HEK293 (cell line): ENCODE data around the gene C19orf25.

ENCODE experiments used
- CTCF ChIA-PET: fragments of 350-600 bp; formaldehyde crosslinking; extraction: SDS; loops from one replicate; lab custom pipeline; 2021; ENCODE audit warnings: antibody characterized with exemption; lab: Yijun Ruan, JAX
- POLR2A ChIA-PET: fragments of 300-600 bp; formaldehyde crosslinking; extraction: SDS; loops from one replicate; lab custom pipeline; 2020; ENCODE audit warnings: antibody characterized with exemption, inconsistent platforms; lab: Yijun Ruan, JAX
- H3K27ac ChIP-seq: fragments of 200-500 bp; sonication (Bioruptor generic); 2 replicates; pipeline ENCODE4 v1.5.1; 2014; ENCODE audit warnings: low read depth, low read length, control low read depth, inconsistent platforms; ENCODE audit errors: extremely low read depth
- H3K36me3 ChIP-seq, 2 experiments: fragments of 200-500 bp in 1 of 2; sonication (Bioruptor generic) in 1 of 2; 1 replicate in 1 of 2; 2 replicates in 1 of 2; pipeline ENCODE4 v1.5.1; 2014 to 2017; ENCODE audit warnings: inconsistent platforms in 2 of 2, low read length in 2 of 2; ENCODE audit not compliant: control insufficient read depth in 2 of 2, insufficient read depth in 1 of 2
- H3K4me1 ChIP-seq: fragments of 200-500 bp; sonication (Bioruptor generic); 2 replicates; pipeline ENCODE4 v1.5.1; 2014; ENCODE audit warnings: mild to moderate bottlenecking, low read length, inconsistent platforms; ENCODE audit not compliant: control insufficient read depth, insufficient read depth
- H3K4me3 ChIP-seq: 2 replicates; pipeline ENCODE4 v1.5.1; 2011; ENCODE audit warnings: low read depth, mild to moderate bottlenecking, control low read depth, low read length, moderate library complexity
- H3K9me3 ChIP-seq: fragments of 200-500 bp; sonication (Bioruptor generic); 2 replicates; pipeline ENCODE4 v1.5.1; 2014; ENCODE audit warnings: low read depth, low read length, inconsistent platforms; ENCODE audit not compliant: control insufficient read depth, insufficient read depth
- BCL11A ChIP-seq: fragments of 450-650 bp; formaldehyde crosslinking; IDR thresholded peaks from 2 replicates; pipeline ENCODE4 v1.5.1; 2016; ENCODE audit warnings: low read depth, missing biosample characterization, missing genetic modification characterization
- EGR2 ChIP-seq: fragments of 450-650 bp; formaldehyde crosslinking; IDR thresholded peaks from 2 replicates; pipeline ENCODE4 v1.5.1; 2016; ENCODE audit warnings: low read depth, missing biosample characterization, missing genetic modification characterization
- GLI4 ChIP-seq: fragments of 450-650 bp; formaldehyde crosslinking; IDR thresholded peaks from 2 replicates; pipeline ENCODE4 v1.5.1; 2016; ENCODE audit warnings: missing biosample characterization, missing genetic modification characterization
- KLF10 ChIP-seq: fragments of 450-650 bp; IDR thresholded peaks from 2 replicates; pipeline ENCODE4 v1.5.1; 2018; ENCODE audit warnings: missing biosample characterization, mild to moderate bottlenecking, missing genetic modification characterization
- TCF7L2 ChIP-seq: IDR thresholded peaks from 2 replicates; pipeline ENCODE4 v1.6.1; 2011; ENCODE audit warnings: low read depth, mild to moderate bottlenecking, inconsistent platforms, low read length, moderate library complexity, borderline replicate concordance
- TRIM28 ChIP-seq: IDR thresholded peaks from 2 replicates; pipeline ENCODE4 v1.6.1; 2011; ENCODE audit warnings: low read length, control low read depth, borderline replicate concordance
- ZBTB7A ChIP-seq: fragments of 450-650 bp; formaldehyde crosslinking; IDR thresholded peaks from 2 replicates; pipeline ENCODE4 v1.5.1; 2016; ENCODE audit warnings: low read depth, missing biosample characterization, missing genetic modification characterization
- ZFHX2 ChIP-seq: fragments of 450-650 bp; formaldehyde crosslinking; conservative IDR thresholded peaks from 2 replicates; pipeline ENCODE4 v1.5.1; 2016; ENCODE audit warnings: missing biosample characterization, missing genetic modification characterization
- ZFP3 ChIP-seq: fragments of 450-650 bp; formaldehyde crosslinking; IDR thresholded peaks from 2 replicates; pipeline ENCODE4 v1.5.1; 2016; ENCODE audit warnings: low read depth, missing biosample characterization, missing genetic modification characterization
- ZNF138 ChIP-seq: fragments of 450-650 bp; formaldehyde crosslinking; IDR thresholded peaks from 2 replicates; pipeline ENCODE4 v1.5.1; 2016; ENCODE audit warnings: missing biosample characterization, missing genetic modification characterization, borderline replicate concordance
- ZNF248 ChIP-seq: fragments of 450-650 bp; formaldehyde crosslinking; IDR thresholded peaks from 2 replicates; pipeline ENCODE4 v1.5.1; 2017; ENCODE audit warnings: missing biosample characterization, missing genetic modification characterization
- ZNF280C ChIP-seq: fragments of 450-650 bp; formaldehyde crosslinking; IDR thresholded peaks from 2 replicates; pipeline ENCODE4 v1.5.1; 2016; ENCODE audit warnings: missing biosample characterization, missing genetic modification characterization
- ZNF362 ChIP-seq: fragments of 450-650 bp; formaldehyde crosslinking; IDR thresholded peaks from 2 replicates; pipeline ENCODE4 v1.5.1; 2016; ENCODE audit warnings: missing biosample characterization, missing genetic modification characterization
- ZNF366 ChIP-seq: fragments of 450-650 bp; formaldehyde crosslinking; conservative IDR thresholded peaks from 2 replicates; pipeline ENCODE4 v1.5.1; 2016; ENCODE audit warnings: missing biosample characterization, missing genetic modification characterization
- ZNF404 ChIP-seq: fragments of 450-650 bp; formaldehyde crosslinking; IDR thresholded peaks from 2 replicates; pipeline ENCODE4 v1.5.1; 2017; ENCODE audit warnings: missing biosample characterization, missing genetic modification characterization
- ZNF426 ChIP-seq: fragments of 450-650 bp; formaldehyde crosslinking; IDR thresholded peaks from 2 replicates; pipeline ENCODE4 v1.5.1; 2017; ENCODE audit warnings: missing biosample characterization, missing genetic modification characterization, mild to moderate bottlenecking, inconsistent platforms, moderate library complexity
- ZNF48 ChIP-seq: fragments of 450-650 bp; formaldehyde crosslinking; IDR thresholded peaks from 2 replicates; pipeline ENCODE4 v1.5.1; 2016; ENCODE audit warnings: missing biosample characterization, missing genetic modification characterization
- ZNF488 ChIP-seq: fragments of 450-650 bp; formaldehyde crosslinking; IDR thresholded peaks from 2 replicates; pipeline ENCODE4 v1.5.1; 2016; ENCODE audit warnings: missing biosample characterization, missing genetic modification characterization
- ZNF561 ChIP-seq: fragments of 450-650 bp; IDR thresholded peaks from 2 replicates; pipeline ENCODE4 v1.5.1; 2018; ENCODE audit warnings: missing biosample characterization, missing genetic modification characterization, borderline replicate concordance
- ZNF571 ChIP-seq: fragments of 450-650 bp; formaldehyde crosslinking; IDR thresholded peaks from 2 replicates; pipeline ENCODE4 v1.5.0; 2017; ENCODE audit warnings: missing biosample characterization, missing genetic modification characterization
- ZNF580 ChIP-seq: fragments of 450-650 bp; formaldehyde crosslinking; IDR thresholded peaks from 2 replicates; pipeline ENCODE4 v1.5.1; 2016; ENCODE audit warnings: missing biosample characterization, missing genetic modification characterization
- ZNF585B ChIP-seq: fragments of 450-650 bp; formaldehyde crosslinking; IDR thresholded peaks from 2 replicates; pipeline ENCODE4 v1.5.1; 2016; ENCODE audit warnings: missing biosample characterization, missing genetic modification characterization
- ZNF645 ChIP-seq: fragments of 450-650 bp; formaldehyde crosslinking; IDR thresholded peaks from 2 replicates; pipeline ENCODE4; 2016; ENCODE audit warnings: missing biosample characterization, missing genetic modification characterization
- ZNF658 ChIP-seq: fragments of 450-650 bp; formaldehyde crosslinking; IDR thresholded peaks from 2 replicates; pipeline ENCODE4; 2016; ENCODE audit warnings: missing biosample characterization, missing genetic modification characterization
- TF ChIP-seq, protein P1 (sequence below): fragments of 450-650 bp; formaldehyde crosslinking; IDR thresholded peaks from 2 replicates; pipeline ENCODE4 v1.5.0; 2017; ENCODE audit warnings: missing biosample characterization, missing genetic modification characterization, borderline replicate concordance

The C19orf25 gene

DNA sequence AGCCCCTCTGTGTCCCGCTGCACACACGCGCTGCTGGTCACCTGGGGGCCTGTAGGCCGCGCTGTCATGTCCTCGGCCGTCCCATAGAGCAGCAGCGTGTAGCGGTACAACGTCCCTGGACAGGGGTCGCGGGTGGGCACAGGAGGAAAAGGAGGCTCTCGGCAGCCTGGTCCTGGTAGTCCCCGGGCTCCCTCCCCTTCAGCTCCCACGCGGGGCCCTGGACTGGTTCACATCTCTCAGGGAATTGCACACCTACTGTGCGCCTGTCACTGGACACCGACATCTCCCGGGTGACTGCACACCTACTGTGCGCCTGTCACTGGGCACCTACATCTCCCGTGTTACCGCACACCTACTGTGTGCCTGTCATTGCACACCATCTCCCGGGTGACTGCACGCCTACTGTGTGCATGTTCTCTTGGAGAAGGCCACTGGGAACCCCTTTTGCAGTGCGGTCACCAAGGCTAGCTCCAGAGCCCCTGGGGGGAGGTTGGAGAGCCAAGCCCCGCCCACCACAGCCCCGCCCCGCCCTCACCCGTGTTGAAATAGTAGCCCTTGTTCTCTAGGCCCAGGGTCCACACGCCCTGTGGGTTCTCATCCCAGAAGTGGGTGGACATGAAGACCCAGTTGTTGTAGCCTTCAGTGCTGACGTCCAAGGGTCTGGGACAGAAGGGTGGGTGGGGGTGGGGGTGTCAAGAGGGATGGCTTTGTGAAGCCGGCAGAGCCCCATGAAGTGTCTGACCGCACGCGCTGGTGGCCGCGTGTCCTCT is 3.5 kb upstream of the C19orf25 start (continued):
- TF ChIP-seq ZNF645 (tag by site-specific recombination) = no peak
- TF ChIP-seq ZNF248 (tag by site-specific recombination) = no peak
- no peak for TF ChIP-seq ZNF426
- no peak for TF ChIP-seq ZNF561 (tag by site-specific recombination)
- no peak for TF ChIP-seq EGR2
- TF ChIP-seq ZNF138 (tag by site-specific recombination) = no peak
- no peak for TF ChIP-seq ZNF585B
- TF ChIP-seq ZNF580 (tag by site-specific recombination) = 0 out of 2 replicates have a peak, but pooled peaks have one; percentile 22
- TF ChIP-seq ZNF658 (tag by site-specific recombination) = no peak
- no peak for TF ChIP-seq ZNF571 (tag by site-specific recombination)

- Histone ChIP-seq H3K36me3 (peaks cover 2 to 5% of the 10 kb centered on the region in 2 experiments; a peak in 2 of 3 replicates), H3K4me1 (no peaks in the 10 kb centered on the region), H3K4me3 (no peak overlapping the region), H3K9me3 (no peaks in the 10 kb centered on the region), H3K27ac (no peak overlapping the region)
- ChIA-PET POLR2A (no interaction called here), CTCF (no interaction called here)
- no peak for TF ChIP-seq KLF10 (tag by site-specific recombination)
- TF ChIP-seq ZNF366 (tag by site-specific recombination) = no peak
- TF ChIP-seq TCF7L2 = no peak
- peak; percentile 22; the same call in 1 of the 2 replicates for TF ChIP-seq EGR2
- peak; percentile 69 for TF ChIP-seq ZFHX2
- no peak for TF ChIP-seq ZFP3 (tag by site-specific recombination)
- no peak for TF ChIP-seq GLI4 (tag by site-specific recombination)
These were observed 2.9 kb upstream of the C19orf25 start for GRCh38 chr19:1481893-1482360.

- Histone ChIP-seq H3K36me3 (peaks cover 4 to 9% of the 10 kb centered on the region in 2 experiments; a peak in 2 of 3 replicates), H3K4me3 (no peak overlapping the region), H3K27ac (no peak overlapping the region), H3K9me3 (no peaks in the 10 kb centered on the region), H3K4me1 (no peaks in the 10 kb centered on the region)
- ChIA-PET POLR2A (no interaction called here), CTCF (no interaction called here)
- no peak for TF ChIP-seq ZNF280C
- no peak for TF ChIP-seq BCL11A (tag by site-specific recombination)
- TF ChIP-seq ZNF488 (tag by site-specific recombination) = no peak
- no peak for TF ChIP-seq ZBTB7A (tag by site-specific recombination)
- TF ChIP-seq, protein P1, sequence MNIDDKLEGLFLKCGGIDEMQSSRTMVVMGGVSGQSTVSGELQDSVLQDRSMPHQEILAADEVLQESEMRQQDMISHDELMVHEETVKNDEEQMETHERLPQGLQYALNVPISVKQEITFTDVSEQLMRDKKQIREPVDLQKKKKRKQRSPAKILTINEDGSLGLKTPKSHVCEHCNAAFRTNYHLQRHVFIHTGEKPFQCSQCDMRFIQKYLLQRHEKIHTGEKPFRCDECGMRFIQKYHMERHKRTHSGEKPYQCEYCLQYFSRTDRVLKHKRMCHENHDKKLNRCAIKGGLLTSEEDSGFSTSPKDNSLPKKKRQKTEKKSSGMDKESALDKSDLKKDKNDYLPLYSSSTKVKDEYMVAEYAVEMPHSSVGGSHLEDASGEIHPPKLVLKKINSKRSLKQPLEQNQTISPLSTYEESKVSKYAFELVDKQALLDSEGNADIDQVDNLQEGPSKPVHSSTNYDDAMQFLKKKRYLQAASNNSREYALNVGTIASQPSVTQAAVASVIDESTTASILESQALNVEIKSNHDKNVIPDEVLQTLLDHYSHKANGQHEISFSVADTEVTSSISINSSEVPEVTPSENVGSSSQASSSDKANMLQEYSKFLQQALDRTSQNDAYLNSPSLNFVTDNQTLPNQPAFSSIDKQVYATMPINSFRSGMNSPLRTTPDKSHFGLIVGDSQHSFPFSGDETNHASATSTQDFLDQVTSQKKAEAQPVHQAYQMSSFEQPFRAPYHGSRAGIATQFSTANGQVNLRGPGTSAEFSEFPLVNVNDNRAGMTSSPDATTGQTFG (tag by site-specific recombination) = no peak
- TF ChIP-seq ZNF362 (tag by site-specific recombination) = no peak
- no peak for TF ChIP-seq ZNF426
- TF ChIP-seq TRIM28 = no peak
- TF ChIP-seq ZNF48 (tag by site-specific recombination) = no peak
- no peak for TF ChIP-seq ZNF404 (tag by site-specific recombination)
These were observed 2.3 kb upstream of the C19orf25 start for GRCh38 chr19:1481224-1481892.
